GM21381 (cell line): ENCODE measurements around the gene SHANK3.
"Not testable (repeated sequence)": the region's sequence is repeated elsewhere in the genome, so short reads cannot be mapped to it uniquely, and the experiment has no call there.

Experiments
- ATAC-seq: cut with Tn5 transposase; IDR thresholded peaks from one replicate; pipeline ENCODE4 v1.9.1; 2021; ENCODE audit warnings: mild to moderate bottlenecking, moderate library complexity; ENCODE audit not compliant: unreplicated experiment

The SHANK3 gene

DNA sequence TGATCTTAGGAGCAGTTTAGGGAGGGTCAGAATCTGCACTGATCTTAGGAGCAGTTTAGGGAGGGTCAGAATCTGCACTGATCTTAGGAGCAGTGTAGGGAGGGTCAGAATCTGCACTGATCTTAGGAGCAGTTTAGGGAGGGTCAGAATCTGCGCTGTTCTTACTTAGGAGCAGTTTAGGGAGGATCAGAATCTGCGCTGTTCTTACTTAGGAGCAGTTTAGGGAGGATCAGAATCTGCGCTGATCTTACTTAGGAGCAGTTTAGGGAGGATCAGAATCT is 28.9 kb upstream of the SHANK3 start:
- not testable (repeated sequence) for ATAC-seq

DNA sequence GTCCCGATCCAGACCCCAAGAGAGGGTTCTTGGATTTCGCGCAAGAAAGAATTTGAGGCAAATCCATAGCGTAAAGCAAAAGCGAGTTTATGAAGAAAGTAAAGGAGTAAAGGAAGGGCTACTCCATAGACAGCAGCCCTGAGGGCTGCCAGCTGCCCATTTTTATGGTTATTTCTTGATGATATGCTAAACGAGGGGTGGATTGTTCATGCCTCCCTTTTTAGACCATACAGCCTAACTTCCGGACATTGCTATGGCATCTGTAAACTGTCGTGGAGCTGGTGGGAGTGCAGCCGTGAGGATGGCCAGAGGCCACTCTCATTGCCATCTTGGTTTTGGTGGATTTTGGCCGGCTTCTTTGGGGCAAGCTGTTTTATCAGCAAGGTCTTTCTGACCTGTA is 19.4 kb upstream of the SHANK3 start:
- ATAC-seq = no peak

DNA sequence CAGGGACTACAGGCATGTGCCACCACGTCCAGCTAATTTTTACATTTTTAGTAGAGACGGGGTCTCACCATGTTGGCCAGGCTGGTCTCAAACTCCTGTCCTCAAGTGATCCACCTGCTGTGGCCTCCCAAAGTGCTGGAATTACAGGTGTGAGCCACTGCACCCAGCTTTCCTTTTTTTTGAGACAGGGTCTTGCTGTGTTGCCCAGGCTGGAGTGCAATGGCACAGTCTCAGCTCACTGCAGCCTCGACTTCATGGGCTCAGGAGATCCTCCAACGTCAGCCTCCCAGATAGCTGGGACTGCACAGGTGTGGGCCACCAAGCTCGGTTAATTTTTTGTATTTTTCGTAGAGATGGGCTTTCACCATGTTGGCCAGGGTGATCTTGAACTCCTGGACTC is 18.0 kb upstream of the SHANK3 start:
- not testable (repeated sequence) for ATAC-seq

DNA sequence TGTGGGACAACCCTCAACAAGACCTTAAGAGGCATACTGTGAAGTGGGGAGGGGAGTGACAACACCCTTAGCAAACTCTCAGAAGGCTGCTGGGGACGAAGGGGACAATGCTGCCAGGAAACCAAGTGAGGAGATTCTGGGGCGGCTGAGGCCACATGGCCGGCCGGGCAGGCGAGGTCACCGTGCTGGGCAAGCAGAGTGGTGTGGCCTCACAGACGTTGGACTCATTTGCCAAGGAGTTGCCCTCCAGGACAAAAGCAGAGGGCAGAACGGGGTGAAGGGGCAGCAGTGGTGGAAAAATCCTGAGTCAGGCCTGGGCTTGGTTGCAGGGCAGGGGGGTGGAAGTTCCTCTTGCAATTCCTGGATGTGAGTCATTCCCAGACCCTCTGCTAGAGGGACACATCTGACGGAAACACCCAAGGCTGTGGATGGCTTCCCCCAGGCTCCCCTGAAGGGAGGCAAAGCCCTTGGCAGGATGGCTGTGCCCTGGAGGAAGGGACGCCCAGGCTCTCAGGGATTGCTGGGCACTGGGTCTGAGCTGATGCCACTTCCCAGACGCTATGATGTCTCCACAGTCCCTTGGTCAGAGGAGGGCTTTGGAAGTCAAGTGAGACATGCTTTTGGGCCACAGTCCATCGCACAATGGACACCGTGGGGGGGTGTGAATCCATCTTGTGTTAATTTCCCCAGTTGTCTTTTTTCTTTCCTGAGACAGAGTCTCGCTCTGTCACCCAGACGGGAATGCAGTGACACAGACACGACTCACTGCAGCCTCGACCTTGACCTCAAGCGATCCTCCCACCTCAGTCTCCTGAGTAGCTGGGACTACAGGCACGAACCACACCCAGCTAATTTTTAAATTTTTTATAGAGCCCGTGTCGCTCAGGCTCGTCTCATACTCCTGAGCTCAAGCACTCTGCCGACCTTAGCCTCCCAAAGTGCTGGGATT is 16.2 kb upstream of the SHANK3 start:
- ATAC-seq = no peak

DNA sequence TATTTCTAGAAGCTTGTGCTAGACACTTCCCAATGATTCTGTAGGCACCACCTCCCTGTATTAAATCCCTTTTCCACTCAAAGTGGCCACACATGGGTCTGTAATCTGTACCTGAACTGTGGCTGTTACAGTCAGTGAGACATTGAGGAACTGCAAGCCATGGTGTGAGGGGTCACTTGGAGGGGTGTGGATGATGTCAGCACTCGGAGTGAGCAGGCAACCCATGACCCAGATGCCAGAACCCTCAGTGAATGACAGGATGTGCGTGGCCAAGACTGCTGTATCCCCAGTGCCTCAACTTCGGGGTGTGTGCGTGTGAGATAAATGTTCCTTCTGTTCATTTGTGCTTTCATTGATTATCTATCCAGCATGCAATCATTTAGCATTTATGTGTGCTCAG is 14.7 kb upstream of the SHANK3 start:
- no peak for ATAC-seq

DNA sequence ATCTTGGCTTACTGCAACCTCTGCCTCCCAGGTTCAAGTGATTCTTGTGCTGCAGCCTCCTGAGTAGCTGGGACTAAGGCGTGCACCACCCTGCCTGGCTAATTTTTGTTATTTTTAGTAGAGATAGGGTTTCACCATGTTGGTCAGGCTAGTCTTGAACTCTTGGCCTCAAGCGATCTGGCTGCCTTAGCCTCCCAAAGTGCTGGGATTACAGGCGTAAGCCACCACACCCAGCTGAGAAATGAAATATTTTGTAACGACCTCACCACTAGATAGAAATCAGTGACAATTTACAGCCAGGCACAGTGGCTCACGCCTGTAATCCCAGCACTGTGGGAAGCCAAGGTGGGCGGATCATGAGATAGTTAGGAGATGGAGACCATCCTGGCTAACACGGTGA is 12.9 kb upstream of the SHANK3 start:
- ATAC-seq = not testable (repeated sequence)

DNA sequence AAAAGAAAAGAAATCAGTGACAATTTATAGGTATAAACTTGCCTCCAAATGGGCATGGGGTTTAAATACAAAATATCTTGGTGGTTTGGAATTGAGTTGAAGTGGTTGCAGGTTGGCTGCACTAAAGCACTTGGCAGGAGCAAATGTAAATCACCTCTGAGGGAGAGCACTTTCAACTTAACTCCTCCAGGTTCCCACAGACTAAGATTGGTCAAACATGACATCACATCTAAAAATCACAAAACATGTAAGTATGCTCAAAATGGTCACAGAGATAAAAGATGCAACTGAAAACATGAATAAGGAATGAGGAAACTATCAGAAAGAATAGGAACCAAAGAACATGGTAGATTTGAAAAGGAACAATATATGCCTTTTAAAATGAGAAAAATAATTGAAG is 12.3 kb upstream of the SHANK3 start:
- ATAC-seq = no peak

DNA sequence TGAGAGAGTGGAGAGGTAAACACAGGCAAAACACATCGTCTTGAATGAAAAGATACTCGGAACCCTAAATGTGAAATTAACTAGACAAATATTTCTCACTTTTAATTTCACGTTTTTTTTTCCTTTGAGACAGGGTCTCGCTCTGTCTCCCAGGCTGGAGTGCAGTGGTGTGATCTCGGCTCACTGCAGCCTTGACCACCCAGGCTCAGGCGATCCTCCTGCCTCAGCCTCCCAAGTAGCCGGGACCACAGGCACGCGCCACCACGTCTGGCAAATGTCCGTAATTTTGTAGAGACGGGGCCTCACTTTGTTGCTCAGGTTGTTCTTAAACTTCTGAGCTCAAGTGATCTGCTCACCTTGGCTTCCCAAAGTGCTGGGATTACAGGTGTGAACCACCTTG is 7.4 kb upstream of the SHANK3 start:
- no peak for ATAC-seq

DNA sequence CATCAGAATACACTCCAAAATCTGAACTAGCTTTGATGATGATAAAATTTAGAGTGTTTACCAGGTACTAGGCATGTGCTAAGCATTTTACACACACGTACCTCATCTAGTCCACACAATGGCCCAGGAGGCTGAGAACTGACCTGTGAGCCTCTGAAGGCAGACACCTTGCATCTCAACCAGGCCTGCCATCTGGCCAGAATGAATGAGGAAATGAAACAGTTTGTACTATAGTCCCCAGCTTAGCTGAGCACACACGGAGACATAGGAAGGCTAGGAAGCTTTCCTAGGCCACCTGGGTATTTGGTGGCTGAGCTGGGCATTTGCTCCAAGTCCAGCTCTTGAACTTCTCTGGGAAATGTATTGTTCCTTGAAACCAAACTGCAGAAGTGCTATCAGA is 6.9 kb upstream of the SHANK3 start:
- ATAC-seq = no peak

DNA sequence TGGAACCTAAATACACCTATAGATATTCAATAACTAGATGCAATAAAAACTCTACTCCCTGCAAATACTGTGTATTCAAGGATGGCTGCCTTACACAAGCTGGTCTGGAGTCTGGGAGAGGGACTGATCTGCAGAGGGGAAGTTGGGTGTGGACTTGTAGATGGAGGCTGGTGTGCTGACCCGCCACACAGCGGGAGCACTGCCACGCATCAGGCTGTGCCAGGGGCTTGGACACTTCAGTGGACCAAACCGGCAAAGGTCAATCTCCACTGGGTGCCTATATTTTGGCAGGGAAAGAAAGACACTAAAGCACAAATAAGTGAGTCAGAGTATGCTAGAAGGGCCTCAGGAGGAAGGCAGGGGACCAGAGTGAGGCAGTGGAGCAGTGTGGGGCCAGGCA is 2.1 kb upstream of the SHANK3 start:
- no peak for ATAC-seq

DNA sequence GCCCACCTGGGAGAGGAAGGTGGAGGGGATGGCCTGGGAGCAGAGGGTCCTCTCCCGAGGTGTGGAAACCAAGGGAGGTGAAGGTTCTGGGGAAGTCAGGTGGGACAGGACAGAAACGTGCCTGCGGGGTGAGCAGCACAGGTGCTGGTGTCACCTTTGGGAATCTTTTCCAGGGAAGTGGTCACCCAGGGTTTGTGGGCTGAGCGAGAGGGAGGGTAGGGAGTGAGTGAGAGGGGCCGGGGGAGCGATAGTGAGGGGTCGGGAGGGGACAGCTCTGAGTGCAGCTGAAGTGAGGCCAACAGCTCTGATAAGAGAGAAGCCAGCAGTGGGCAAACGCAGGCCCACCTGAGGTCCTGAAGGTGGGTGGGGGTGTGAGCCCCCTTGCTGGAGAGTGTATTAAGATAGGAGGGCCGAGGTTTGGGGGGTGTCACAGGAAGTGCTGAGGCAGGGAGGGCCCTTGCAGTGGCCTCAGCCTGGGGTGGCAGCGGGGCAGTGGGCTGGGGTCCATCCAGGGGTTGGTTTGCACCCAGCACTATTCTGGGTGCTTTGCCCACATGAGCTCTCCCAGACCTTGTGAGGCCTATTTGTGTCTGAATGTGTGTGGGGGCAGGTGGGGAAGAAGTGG is 1.6 kb upstream of the SHANK3 start:
- no peak for ATAC-seq

DNA sequence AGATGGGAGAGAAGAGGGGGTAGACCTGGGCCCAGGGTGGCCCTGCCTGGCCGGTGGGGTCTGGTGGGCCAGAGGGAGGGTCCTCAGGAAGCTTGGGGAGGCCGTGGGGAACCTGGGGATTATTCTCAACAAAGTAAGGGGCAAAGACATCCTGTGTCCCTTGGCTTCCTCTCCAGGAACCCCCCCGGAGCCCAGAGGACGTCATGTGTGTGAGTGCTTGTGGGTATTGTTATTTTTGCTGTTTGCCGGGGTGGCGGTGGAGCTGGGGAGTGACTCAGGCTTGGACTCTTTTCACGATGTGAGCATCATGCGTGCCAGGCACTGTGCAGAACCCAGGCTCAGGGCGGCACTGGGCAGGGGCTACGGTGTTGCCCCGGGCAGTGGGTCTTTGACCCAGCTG is 982 bp upstream of the SHANK3 start:
- ATAC-seq = no peak

DNA sequence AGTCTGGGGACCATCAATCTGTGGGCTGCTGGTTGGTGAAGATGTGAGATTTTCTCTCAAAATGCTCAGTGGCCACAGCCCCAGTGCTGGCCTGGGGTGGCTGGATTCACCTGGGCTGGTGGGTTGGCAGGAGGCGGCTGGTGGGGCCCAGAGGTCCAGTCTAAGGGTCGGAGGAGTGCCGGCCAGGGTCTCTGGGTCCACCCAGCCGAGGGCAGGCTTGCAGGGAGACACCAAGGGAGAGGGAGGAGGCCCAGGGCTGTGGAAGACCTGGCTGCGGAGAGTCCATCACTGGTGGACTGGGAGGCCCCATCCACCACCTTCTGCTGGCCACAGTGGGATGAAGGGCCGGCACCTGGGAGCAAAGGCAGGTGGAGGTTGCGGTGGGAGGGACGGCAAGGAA is 582 bp upstream of the SHANK3 start:
- ATAC-seq = no peak

DNA sequence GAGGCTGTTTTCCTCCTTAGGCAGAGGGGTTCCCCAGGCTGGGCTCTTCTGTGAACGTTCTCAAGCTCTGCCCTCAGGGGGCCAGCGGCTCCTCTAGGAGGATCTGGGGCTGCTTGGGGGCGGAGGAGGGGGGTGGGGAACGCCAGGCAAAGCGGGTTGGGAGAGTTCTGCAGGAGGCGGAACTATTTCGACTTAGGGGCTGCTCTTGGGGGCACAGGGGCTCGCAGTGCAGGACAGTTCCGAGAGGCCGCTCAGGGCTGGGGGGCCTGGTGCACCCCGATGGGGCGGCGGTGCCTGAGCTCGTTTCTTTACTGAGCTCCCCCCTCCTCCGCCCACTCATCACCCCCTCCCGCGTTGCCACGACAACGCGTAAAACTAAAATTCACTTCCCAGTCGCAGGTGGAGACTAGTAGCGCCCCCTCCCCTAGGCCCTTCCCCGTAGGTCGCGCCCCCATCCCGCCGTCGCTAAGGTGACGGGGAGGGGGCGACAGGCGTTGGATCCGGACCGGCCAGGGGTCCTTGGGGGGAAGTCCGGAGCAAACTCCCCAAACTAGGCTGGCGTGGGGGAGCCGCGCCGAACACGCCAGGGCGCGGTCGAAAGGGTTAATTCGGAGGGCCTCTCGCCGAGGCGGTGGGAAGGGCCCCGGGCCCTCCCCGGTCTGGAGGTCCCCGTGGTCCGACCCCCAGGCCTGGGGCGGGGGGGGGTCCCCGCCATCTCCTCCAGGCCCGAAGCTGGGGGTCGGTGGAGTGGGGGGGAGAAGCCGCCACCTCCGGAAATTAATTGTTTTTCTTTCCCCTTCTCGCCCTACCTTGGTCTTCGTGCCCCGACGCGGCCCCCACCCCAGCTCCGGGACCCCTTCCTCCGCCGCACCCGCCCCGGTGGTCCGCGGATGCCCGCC is 857 bp downstream of the SHANK3 start:
- no peak for ATAC-seq

DNA sequence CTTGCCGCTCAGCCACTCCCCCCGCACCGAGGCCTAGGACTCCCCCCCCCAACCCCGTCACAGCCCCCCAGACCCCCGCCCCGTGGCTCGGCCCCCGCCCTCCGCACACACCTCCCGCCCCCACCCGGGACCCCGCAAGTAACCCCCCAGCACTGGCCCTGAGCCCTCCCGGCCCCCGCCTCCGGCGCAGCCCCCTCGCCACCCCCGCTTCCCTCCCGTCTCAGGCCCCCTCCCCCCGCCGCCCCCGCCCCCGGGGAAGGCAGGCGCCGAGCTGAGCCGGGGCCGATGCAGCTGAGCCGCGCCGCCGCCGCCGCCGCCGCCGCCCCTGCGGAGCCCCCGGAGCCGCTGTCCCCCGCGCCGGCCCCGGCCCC is 1.5 kb downstream of the SHANK3 start:
- ATAC-seq = no peak

DNA sequence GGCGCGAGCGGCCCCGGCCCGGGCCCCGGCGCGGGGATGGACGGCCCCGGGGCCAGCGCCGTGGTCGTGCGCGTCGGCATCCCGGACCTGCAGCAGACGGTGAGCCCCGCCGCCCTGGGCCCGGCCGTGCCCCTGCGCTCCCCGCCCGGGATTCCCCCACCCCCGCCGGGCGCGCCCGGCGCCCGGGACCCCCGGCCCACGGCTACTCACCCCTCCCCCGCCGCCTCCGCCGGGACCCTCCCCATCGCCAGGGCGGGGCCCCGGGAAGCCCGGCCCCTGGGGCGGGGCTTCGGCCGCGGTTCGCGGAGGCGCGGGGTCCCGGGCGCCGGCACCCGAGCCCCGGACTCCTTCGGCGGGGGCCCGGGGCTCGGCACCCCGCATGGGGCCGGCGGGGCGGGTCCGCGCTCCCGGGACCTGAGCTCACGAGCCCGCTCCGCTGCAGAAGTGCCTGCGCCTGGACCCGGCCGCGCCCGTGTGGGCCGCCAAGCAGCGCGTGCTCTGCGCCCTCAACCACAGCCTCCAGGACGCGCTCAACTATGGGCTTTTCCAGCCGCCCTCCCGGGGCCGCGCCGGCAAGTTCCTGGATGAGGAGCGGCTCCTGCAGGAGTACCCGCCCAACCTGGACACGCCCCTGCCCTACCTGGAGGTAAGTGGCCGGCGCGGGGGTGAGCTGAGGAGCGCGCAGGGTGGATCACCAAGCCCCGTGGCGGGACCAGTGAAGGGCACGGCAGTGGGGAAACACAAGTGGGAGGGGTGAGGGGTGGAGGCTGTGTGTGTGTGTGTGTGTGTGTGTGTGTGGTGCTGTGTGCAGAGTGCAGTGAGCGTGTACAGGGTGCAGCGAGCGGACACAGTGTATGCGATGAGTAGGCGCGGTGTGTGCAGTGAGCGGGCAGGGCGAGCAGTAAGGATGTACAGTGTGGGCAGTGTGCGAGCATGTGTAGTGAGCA is 2.3 kb downstream of the SHANK3 start:
- no peak for ATAC-seq

DNA sequence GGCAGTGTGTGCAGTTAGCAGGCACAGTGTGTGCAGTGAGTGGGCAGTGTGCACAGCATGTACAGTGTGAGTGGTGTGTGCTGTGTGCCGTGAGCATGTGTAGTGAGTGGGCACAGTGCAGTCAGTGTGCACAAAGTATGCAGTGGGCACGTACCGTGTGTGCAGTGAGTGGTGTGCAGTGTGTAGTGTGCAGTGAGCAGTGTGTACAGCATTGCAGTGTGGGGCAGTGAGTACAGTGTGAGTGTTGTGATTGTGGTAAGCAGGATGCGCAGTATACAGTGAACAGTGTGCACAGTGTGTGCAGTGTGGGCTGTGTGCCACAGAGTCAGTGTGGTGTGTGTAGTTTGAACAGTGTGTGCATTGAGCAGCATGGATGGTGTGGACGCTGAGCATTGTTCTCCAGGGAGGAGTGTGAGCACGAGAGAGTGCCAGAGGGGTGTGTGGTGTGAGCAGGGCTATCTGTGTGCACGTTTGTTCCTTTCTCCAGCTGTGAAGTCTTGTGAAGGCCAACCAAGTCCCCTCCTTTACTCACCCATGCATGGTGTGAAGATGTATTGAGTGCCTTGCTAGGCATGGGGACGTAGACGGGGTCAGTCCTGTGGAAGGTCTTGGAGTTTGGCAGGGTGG is 3.0 kb downstream of the SHANK3 start:
- no peak for ATAC-seq

DNA sequence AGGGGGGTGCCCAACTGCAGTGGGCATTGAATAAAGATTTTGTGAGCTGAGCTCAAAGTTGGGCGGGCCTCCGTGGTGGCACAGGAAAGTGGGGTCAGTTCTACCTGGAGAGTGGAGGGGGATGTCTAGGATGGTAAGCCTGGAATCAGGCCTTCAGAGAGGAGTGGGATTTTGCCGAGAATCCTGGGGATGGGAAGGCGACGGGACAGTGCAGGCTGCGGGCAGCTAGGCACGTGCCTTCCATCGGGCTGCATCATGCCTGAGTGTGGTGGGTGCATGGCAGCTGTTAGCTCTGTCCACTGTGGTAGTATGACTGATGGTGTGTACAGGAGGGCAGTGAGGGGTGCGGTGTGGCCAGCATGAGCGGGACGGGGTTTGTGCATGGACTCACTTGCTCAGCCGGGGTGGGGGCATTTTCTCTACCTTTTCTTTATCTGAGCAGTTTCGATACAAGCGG is 3.6 kb downstream of the SHANK3 start:
- no peak for ATAC-seq

DNA sequence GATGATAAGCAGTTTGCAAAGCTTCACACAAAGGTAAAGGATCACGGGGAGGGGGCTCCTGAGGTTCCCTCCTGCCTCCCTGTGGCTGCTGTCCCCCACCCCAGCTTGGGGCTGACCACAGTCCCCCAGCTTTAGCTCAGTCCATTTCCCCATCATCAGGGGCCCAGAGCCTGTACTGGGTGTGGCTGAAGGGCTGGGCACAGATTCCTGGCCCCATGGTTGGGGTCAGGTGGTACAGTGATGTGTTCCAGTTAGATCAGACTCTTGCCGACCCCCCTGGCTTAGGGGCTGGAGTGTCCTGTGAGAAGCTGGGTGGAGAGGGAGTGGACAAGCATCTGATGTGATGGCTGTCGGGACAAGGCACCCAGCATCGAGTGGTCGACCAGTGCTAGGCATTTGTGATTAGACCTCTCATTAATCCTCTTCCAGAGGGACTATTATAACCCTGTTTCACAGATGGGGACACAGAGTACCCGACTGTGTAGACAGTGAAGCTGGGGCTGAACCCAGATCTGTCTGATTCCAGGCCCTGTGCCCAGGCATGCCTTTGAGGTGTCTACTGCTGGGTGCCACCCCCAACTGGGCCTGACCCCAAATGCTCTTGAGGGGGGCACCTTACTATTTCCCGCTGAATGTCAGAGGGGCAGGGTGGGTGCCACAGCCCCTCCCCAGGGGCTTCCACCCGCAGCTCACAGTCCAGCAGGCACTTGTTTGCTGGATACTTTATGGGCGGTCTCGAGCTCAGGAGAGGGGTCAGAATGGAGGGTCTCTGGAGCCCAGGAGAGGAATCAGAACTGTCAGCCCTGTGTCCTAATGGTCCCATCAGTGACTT is 4.3 kb downstream of the SHANK3 start:
- ATAC-seq = no peak
